ENCODE data around the gene DCDC2B. TPM values are rescaled to one million over a fixed set of nuclear protein-coding genes. Genes with fewer than 3 reads are reported as not detected.

The DCDC2B gene
- total RNA-seq, 1 experiment from 2014 or later: not detected

DNA sequence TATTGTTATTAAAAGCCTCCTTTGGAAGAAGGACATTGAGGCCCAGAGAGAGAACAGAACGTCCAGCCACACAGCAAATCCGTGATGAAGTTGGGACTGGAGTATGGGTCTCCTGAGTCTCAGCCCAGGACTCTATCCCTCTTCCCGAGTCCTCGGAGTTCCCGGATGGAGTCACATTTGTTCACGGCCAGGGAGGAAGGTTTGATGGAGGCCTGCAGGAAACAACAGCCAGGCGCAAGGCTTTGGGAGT lies 29.8 kb upstream of the DCDC2B start:
- POLR2A ChIA-PET (ENCODE audit: low non-redundant PET): no interaction called here
- CTCF ChIA-PET: no interaction called here

DNA sequence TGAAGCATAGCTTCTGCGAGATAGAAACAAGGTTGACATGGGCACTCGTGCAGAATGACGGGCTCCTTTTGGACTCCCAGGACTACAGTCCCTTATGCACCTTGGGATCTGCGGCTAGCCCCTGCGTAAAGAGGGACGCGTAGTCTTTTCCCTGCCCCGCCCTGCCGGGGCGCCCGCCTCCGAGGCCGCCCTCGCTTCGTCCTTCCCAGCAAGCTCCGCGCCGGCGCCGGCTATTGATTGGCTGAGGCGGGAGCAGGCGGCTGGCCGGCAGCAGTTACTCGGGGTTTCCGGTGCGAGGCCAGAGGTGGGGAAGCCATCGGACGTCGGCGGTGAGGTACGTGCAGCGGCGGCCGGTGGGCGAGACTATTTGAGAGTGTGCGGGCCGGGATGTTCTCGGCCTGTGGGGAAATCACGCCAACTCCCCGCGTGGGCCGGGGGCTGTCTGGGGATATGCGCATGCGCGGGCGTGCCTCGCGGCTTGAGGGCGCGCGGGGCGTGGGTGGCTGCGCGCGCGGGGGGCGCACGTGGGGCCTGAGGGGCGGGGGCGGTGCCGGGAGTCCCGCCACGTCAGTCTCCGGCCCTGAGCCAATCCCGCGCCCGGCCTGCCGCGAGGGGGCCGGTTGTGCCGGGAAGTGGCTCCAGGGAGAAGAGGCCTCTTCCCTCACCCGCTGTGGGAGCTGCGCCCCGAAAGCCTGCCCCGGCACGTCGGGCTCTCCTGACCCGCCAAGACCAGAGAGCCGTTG lies 29.3 kb upstream of the DCDC2B start, which contains the start of gene TXLNA:
TSS of gene TXLNA (plus strand) at position 233 of the 743 bp plus-strand sequence. CDS start 671 bp downstream, outside the sequence.
- H3K4me3 ChIP-seq (ENCODE audit: low read depth, low read length, poor library complexity, severe bottlenecking): peak within 1 kb of the TSS; percentile 52
- H3K27me3 ChIP-seq (replicated peaks; ENCODE audit: insufficient read depth, low read depth, low read length, poor library complexity): no peaks in the 10 kb centered on the region
- H3K9me3 ChIP-seq (ENCODE audit: low read depth, low read length, poor library complexity, severe bottlenecking): no peaks in the 10 kb centered on the region
- peaks cover 29% of the 10 kb centered on the region for H3K36me3 ChIP-seq (ENCODE audit: insufficient read depth, low read length, poor library complexity, severe bottlenecking)
- CTCF ChIA-PET: interaction anchor here (0.6 kb wide), 2 partner anchors 28 to 49 kb away, joined by 3 read pairs; no protein-coding TSS in a partner anchor
- H3K27ac ChIP-seq (ENCODE audit: low read depth, low read length, poor library complexity, severe bottlenecking): peak within 1 kb of the TSS; percentile 94
- POLR2A ChIA-PET (ENCODE audit: low non-redundant PET): interaction anchor here (0.6 to 1.1 kb wide), 2 partner anchors 13 to 26 kb away, joined by 3 to 12 read pairs; no protein-coding TSS in a partner anchor
- TF ChIP-seq, protein P1, sequence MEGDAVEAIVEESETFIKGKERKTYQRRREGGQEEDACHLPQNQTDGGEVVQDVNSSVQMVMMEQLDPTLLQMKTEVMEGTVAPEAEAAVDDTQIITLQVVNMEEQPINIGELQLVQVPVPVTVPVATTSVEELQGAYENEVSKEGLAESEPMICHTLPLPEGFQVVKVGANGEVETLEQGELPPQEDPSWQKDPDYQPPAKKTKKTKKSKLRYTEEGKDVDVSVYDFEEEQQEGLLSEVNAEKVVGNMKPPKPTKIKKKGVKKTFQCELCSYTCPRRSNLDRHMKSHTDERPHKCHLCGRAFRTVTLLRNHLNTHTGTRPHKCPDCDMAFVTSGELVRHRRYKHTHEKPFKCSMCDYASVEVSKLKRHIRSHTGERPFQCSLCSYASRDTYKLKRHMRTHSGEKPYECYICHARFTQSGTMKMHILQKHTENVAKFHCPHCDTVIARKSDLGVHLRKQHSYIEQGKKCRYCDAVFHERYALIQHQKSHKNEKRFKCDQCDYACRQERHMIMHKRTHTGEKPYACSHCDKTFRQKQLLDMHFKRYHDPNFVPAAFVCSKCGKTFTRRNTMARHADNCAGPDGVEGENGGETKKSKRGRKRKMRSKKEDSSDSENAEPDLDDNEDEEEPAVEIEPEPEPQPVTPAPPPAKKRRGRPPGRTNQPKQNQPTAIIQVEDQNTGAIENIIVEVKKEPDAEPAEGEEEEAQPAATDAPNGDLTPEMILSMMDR (conservative IDR thresholded peaks at IDR 0.05; ENCODE audit: low read depth, low read length): no peak
- TF ChIP-seq EZH2 (IDR thresholded peaks at IDR 0.05; ENCODE audit: borderline replicate concordance, low read depth, low read length, poor library complexity, severe bottlenecking): no peak
- peaks cover 14% of the 10 kb centered on the region for H3K4me1 ChIP-seq (ENCODE audit: insufficient read depth, low read length, poor library complexity, severe bottlenecking)
- DNase-seq (ENCODE audit: low spot score): peak; percentile 90
- no TSS peak for BruUV-seq (replicated peaks)
- intact Hi-C loops (cut with micrococcal nuclease; ENCODE audit: unreplicated experiment): no loop called here

More for the DNA sequence above, 29.8 kb upstream of the DCDC2B start:
- no peak for TF ChIP-seq EZH2 (IDR thresholded peaks at IDR 0.05; ENCODE audit: borderline replicate concordance, low read depth, low read length, poor library complexity, severe bottlenecking)
- TF ChIP-seq, protein P1 (conservative IDR thresholded peaks at IDR 0.05; ENCODE audit: low read depth, low read length): no peak
- Histone ChIP-seq H3K4me3 (ENCODE audit: low read depth, low read length, poor library complexity, severe bottlenecking) (peak overlapping the region; percentile 52), H3K27me3 (replicated peaks; ENCODE audit: insufficient read depth, low read depth, low read length, poor library complexity) (no peaks in the 10 kb centered on the region), H3K9me3 (ENCODE audit: low read depth, low read length, poor library complexity, severe bottlenecking) (no peaks in the 10 kb centered on the region), H3K36me3 (ENCODE audit: insufficient read depth, low read length, poor library complexity, severe bottlenecking) (peaks cover 24% of the 10 kb centered on the region), H3K4me1 (ENCODE audit: insufficient read depth, low read length, poor library complexity, severe bottlenecking) (peaks cover 14% of the 10 kb centered on the region), H3K27ac (ENCODE audit: low read depth, low read length, poor library complexity, severe bottlenecking) (peak overlapping the region; percentile 94)
- no TSS peak for BruUV-seq (replicated peaks)
- intact Hi-C loops (cut with micrococcal nuclease; ENCODE audit: unreplicated experiment): no loop called here
- no peak for DNase-seq (ENCODE audit: low spot score)

DNA sequence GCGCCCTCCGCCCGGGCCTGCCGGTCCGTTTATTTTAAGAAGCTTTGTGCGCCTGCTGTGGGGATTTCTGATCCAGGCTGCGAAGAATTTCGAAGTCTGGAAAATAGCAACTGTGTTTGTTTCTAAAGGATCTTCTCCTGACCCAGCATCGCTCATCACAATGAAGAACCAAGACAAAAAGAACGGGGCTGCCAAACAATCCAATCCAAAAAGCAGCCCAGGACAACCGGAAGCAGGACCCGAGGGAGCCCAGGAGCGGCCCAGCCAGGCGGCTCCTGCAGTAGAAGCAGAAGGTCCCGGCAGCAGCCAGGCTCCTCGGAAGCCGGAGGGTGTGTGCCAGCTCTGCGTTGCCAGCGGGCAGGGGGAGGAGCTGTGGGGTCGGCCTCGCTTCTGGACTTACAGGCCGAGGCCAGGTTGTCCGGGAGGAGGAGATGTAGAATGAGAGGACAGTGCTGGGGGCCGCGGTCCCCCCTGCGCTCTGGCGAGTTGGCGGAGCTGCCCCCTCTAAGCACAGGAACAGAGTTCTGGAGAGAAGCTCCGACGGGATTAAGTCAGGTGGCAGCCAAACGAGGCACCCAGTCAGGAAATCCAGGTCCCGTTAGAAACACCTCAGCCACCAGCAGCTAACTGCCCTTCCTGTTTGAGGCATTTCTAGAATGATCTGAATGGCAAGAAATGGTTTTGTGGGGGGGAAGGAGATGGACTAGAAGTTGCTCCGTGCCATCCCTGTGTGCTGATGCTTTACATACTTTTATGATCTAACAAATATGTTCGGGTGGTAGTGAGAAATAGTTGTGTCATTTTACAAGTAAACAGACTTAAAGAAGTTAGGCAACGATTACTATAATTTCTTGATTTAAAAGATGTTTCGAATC lies 28.5 kb upstream of the DCDC2B start:
- DNase-seq (ENCODE audit: low spot score): peak; percentile 54
- no TSS peak for BruUV-seq (replicated peaks)
- TF ChIP-seq, protein P1 (conservative IDR thresholded peaks at IDR 0.05; ENCODE audit: low read depth, low read length): no peak
- no peak for TF ChIP-seq EZH2 (IDR thresholded peaks at IDR 0.05; ENCODE audit: borderline replicate concordance, low read depth, low read length, poor library complexity, severe bottlenecking)
- H3K36me3 ChIP-seq (ENCODE audit: insufficient read depth, low read length, poor library complexity, severe bottlenecking): peaks cover 36% of the 10 kb centered on the region
- H3K27me3 ChIP-seq (replicated peaks; ENCODE audit: insufficient read depth, low read depth, low read length, poor library complexity): no peaks in the 10 kb centered on the region
- peak overlapping the region; percentile 94 for H3K27ac ChIP-seq (ENCODE audit: low read depth, low read length, poor library complexity, severe bottlenecking)
- peaks cover 14% of the 10 kb centered on the region for H3K4me1 ChIP-seq (ENCODE audit: insufficient read depth, low read length, poor library complexity, severe bottlenecking)
- intact Hi-C loops (cut with micrococcal nuclease; ENCODE audit: unreplicated experiment): no loop called here
- ChIA-PET POLR2A (ENCODE audit: low non-redundant PET) (interaction anchor here (0.6 to 1.1 kb wide), 2 partner anchors 13 to 27 kb away, joined by 3 to 12 read pairs; no protein-coding TSS in a partner anchor), CTCF (interaction anchor here (0.6 kb wide), 1 partner anchor 50 kb away, joined by 3 read pairs; no protein-coding TSS in a partner anchor)
- peak overlapping the region; percentile 52 for H3K4me3 ChIP-seq (ENCODE audit: low read depth, low read length, poor library complexity, severe bottlenecking)
- H3K9me3 ChIP-seq (ENCODE audit: low read depth, low read length, poor library complexity, severe bottlenecking): no peaks in the 10 kb centered on the region

Data from A673 (cell line).